Glomerular endothelial cell (primary cell): ENCODE data around the gene UBE2D4. TPM values are rescaled to one million over a fixed set of nuclear protein-coding genes. Genes with fewer than 3 reads are reported as not detected.
"Not testable (repeated sequence)": the region's sequence is repeated elsewhere in the genome, so short reads cannot be mapped to it uniquely, and the experiment has no call there.

Experiments
- DNase-seq: peaks from one replicate; pipeline ENCODE4 v3.0.0-alpha.2; 2011; ENCODE audit warnings: low read depth, low spot score; ENCODE audit errors: extremely low read depth
- total RNA-seq: library from RNA; depleted of rRNA; stranded (reverse); fragments of >200 nt; gene quantifications from 2 replicates; pipeline ENCODE4 v1.2.3, GENCODE V29; 2015

The UBE2D4 gene
- total RNA-seq, 1 donor from 2014 or later = 11.6 TPM

GRCh38 chr7:43960933-43961332, 34.7 kb downstream of the UBE2D4 start:
- no peak for DNase-seq

DNA sequence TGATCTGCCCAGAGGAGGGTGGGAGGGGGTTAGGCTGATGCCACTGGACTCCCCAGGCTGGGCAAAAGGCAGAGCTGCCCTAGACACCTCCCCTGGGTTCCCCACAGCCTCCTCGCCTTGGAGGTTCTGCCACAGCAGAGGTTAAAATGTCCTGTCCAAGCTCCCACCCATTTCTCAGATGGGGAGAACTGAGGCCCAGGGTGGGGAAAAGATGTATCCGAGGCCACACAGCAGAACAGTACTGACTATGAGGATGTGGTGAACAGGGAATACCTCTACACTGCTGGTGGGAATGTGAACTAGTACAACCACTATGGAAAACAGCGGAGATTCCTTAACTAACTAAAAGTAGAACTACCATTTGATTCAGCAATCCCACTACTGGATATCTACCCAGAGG, 40.2 kb downstream of the UBE2D4 start:
- not testable (repeated sequence) for DNase-seq

DNA sequence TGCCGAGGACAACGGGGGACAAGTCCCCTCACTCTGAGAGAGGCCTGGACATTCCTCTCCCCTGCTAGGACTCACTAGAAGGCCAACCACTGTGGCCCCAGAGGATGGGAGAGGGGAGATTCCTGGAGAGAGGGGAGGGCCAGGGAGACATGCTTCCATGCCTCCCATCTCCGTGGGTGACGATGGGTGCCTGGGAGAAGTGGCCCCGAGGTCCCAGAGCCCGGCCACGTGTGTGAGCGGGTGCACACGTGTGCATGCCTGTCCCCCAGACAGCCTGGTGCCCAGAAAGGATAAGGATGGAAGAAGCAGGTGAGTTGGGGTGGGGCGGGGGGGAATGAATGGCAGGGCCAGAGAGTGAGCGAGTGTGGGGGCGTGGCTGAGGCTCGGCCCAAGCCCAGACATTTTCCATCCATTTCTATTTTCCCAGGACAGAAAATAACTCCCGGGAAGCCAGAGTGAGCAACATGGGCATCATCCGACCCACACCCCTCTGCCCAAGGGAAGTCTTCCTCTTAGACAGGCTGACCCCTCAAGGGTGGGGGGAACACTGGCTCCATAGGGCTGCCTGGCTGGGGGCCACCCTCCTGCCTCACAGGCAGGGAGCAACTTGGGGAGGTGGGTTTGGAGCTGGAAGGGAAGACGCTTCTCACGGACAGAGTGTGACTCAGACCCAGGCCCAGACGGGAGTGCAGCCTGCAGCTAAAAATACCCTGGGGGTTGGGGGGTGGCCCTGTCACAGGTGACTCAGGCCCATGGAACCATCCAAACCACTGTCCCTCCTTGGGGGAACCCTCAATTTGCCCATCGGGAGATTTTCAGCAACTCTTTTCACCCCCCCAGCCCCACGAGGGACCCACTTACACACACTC, 42.2 kb downstream of the UBE2D4 start:
- DNase-seq = not testable (repeated sequence)

DNA sequence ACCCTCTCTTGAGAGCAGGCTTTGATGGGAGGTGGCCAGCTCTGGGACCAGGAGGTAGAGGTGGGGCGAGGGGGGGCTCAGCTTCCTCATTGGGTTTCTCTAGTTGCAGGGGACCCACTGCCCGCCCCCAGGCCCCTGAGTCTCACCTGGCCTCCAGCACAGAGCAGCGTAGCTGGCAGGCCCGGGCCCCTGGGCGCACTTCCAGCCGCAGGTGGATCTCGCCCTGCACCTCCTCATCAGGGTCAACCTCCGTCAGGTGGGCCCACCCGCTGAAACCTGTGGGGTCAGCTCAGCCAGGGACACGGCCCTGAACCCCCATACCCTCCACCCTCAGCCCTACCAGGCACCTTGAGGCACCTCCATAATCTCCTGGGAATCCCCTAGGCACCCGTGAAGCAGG, 43.4 kb downstream of the UBE2D4 start:
- not testable (repeated sequence) for DNase-seq

DNA sequence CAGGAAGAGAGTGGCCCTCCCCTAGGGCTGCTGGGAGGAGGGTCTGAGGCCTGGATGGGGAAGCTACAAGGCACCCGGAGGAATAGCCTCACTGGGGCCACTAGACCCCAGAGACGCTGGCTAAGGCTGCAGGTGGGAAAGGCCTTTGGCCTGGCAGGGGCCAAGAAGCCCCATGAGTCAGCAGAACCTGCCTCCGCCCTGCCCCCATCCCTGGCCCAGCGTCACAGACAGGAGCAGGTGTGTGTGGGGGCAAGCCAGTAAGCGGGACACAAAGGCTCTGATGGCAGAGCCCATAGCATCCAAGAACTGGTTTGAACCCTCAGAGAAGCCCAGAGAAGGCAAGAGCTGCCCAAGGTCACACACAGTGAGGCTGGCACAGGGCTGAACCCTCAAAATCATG, 44.5 kb downstream of the UBE2D4 start:
- DNase-seq = not testable (repeated sequence)

GRCh38 chr7:43974033-43974573, 47.9 kb downstream of the UBE2D4 start:
- not testable (repeated sequence) for DNase-seq

DNA sequence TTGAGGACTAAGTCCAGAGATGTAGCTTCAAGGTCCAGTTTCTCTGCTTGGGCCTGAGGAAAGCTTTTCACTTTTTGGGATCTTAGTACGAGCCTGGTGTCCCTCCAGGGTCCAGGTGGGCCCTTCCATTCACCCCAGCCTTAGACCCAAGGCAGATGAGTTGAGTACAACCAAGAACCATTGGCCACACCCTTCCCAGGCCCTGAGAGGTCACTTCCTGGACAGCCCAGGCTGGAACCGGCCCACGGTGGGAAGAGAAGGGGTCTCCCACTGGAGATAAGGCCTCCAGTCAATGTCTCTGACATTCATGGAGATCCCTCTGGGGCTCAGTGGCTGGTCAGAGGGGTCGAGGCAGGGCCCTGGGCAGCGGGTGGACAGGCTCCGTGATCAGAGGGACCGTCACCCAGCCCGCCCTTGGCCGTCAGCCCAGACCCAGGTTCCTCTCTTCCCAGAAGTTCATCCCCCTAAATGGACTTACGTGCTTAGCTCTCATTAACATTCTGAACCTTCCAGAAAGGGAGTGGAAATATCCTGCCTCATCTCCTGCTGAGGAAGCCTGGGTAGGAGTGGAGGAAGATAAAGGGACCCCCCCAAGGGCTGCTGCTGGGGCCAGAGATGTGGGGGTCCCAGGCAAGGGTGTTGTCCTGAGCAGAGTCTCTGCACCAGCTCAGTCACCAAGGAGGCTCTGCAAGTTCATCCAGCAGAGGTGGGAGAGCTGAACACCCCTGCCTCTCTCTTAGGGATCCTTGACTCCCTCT, 48.7 kb downstream of the UBE2D4 start:
- DNase-seq = not testable (repeated sequence)

DNA sequence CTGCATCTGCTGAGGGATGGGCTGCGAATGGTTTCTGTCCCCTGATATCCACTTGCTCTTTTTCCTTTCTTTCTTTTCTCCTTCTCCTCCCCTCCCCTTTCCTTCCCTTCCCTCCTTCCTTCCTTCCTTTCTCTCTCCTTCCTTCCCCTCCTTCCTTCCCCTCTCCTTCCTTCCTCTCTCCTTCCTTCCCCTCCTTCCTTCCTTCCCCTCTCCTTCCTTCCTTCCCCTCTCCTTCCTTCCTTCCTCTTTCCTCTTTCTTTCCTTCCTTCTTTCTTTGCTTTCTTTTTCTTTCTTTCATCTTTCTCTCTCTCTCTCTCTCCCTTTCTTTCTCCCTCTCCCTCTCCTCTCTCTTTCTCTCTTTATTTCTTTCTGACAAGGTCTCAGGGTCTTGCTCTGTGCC, 51.3 kb downstream of the UBE2D4 start:
- DNase-seq = no peak

GRCh38 chr7:43978102-43978501, 51.9 kb downstream of the UBE2D4 start:
- DNase-seq = not testable (repeated sequence)

GRCh38 chr7:43982848-43983247, 56.6 kb downstream of the UBE2D4 start:
- DNase-seq = not testable (repeated sequence)

DNA sequence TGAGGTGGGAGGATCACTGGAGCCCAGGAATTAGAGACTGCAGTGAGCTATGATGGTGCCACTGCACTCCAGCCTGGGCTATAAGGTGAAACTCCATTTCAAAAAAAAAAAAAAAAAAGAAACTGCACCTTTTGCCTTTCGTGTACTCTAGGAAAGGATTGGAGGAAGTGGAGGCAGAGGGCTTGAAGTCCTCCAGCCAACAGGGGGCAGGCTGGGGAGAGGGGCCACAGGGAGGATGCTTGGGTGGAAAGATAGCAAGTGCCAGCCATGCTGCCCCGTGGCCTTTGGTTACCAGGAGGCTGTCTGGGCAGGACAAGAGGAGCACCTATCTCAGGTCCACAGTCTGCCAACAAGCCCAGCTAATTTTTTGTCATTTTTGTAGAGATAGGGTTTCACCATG, 57.5 kb downstream of the UBE2D4 start:
- DNase-seq = not testable (repeated sequence)

- DNase-seq = peak; percentile 5
Measured at GRCh38 chr7:43985904-43986864, 59.9 kb downstream of the UBE2D4 start.

GRCh38 chr7:43987476-43987875, 61.2 kb downstream of the UBE2D4 start:
- not testable (repeated sequence) for DNase-seq

GRCh38 chr7:43990011-43990585, 63.9 kb downstream of the UBE2D4 start:
- DNase-seq = not testable (repeated sequence)

DNA sequence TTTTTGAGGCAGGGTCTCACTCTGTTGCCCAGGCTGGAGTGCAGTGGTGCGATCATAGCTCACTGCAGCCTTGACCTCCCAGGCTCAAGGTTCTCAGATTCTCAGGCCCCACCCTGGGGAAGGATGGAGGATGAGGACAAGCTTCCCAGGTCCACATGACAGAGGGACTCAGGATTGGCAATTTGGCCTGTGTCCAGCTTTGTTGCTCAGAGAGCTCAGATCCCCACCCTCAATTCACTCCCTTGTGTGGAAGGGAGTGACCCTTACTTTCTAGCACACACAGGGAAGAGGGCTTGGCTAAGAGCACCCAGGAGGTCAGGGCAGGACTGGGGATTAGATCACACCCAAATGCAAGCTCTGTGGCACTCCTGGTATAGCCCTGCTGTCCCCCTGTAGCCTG, 64.6 kb downstream of the UBE2D4 start:
- DNase-seq = not testable (repeated sequence)

DNA sequence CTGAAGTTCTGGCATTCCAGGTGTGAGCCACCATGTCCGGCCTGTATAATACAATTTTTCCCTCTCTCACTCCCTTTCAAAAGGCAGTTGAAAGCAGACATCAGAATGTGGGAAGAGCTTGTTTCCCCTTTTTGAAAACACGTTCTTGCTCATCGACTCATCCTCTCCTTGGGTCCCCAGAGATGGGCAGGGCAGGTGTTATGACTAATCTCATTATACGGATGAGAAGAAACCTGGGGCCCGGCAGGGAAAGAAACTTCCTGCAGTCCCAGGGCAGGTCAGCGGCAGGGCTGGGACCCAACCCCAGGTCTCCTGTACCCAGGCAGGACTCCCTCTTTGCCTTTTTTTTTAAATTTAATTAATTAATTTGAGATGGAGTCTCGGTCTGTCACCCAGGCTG, 66.7 kb downstream of the UBE2D4 start:
- not testable (repeated sequence) for DNase-seq

DNA sequence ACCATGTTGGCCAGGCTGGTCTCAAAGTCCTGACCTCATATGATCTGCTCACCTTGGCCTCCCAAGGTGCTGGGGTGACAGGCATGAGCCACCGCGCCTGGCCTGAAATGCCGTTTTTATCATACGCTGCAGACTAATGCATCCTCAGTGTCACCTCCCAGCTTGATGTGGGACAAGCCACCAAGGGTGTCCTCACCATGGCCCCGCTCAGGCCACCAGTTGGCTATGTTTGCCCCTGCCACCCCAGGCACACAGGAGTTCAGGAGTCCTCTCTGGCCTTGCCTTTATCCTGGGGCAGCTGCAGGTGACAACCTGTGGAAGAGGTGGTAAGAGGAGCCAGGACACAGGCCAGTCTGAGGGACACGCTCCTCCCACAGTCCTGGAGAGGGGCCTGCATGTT, 68.4 kb downstream of the UBE2D4 start:
- not testable (repeated sequence) for DNase-seq

DNA sequence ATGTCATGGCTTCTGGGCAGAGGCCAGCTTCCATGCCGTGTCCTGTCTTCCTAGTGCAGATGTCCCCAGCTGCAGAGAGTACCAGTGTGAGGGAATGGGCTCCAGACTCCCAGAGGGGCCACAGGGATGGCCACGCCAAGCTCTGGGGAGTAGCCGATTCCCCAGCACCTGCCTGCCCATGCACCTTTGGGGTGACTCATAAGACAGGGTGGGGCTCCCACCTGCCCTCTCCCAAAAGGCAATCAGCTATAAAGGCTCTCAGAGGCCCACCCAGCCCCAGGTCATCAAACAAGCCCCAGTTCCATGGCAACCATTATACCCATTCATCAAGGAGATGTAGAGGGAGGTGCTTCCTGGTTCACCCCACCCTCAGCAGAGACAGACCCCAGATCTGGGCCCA, 71.3 kb downstream of the UBE2D4 start, which contains the start of gene SPDYE1:
Gene SPDYE1, plus strand, starts transcription at position 366 of the 400 bp plus-strand sequence. CDS start 2,053 bp downstream, outside the sequence.
- not testable (repeated sequence) for DNase-seq
